HL-60 (cell line): Measurements from ENCODE around the gene FGFBP1.

Source experiments
- DNase-seq, 2 experiments: peaks; one replicate each; pipeline ENCODE4 v3.0.0-alpha.2; 2010 to 2020; ENCODE audit warnings: low read depth in 1 of 2, low spot score in 1 of 2
- H3K27ac ChIP-seq: fragments of 250-450 bp; sonication (Bioruptor Pico); replicated peaks from 2 replicates; pipeline ENCODE4 v1.5.1; 2020; ENCODE audit warnings: mild to moderate bottlenecking, moderate library complexity
- H3K27me3 ChIP-seq: fragments of 250-450 bp; sonication (Bioruptor Pico); 2 replicates; pipeline ENCODE4 v1.5.1; 2021; ENCODE audit warnings: mild to moderate bottlenecking, moderate library complexity; ENCODE audit not compliant: insufficient read depth, poor library complexity, severe bottlenecking
- H3K4me3 ChIP-seq: replicated peaks from 2 replicates; pipeline ENCODE4 v1.5.1; 2011; ENCODE audit warnings: mild to moderate bottlenecking, control low read depth, low read length; ENCODE audit not compliant: insufficient read depth
- GABPA ChIP-seq: IDR thresholded peaks from 2 replicates; pipeline ENCODE4 v1.6.1; 2012; ENCODE audit warnings: low read depth
- POLR2AphosphoS5 ChIP-seq: IDR thresholded peaks from 2 replicates; pipeline ENCODE4 v1.6.1; 2012; ENCODE audit warnings: low read depth
- SPI1 ChIP-seq: IDR thresholded peaks from 2 replicates; pipeline ENCODE4 v1.6.1; 2012; ENCODE audit warnings: low read depth, mild to moderate bottlenecking, borderline replicate concordance
- TF ChIP-seq, protein P1 (sequence below): IDR thresholded peaks from one replicate; pipeline ENCODE4 v1.5.1; 2011; ENCODE audit warnings: low read length, control low read depth, inconsistent platforms; ENCODE audit not compliant: insufficient read depth
- TF ChIP-seq, protein P2 (sequence below): IDR thresholded peaks from 2 replicates; pipeline ENCODE4 v1.6.1; 2012; ENCODE audit warnings: low read depth; ENCODE audit not compliant: insufficient replicate concordance

Gene FGFBP1

DNA sequence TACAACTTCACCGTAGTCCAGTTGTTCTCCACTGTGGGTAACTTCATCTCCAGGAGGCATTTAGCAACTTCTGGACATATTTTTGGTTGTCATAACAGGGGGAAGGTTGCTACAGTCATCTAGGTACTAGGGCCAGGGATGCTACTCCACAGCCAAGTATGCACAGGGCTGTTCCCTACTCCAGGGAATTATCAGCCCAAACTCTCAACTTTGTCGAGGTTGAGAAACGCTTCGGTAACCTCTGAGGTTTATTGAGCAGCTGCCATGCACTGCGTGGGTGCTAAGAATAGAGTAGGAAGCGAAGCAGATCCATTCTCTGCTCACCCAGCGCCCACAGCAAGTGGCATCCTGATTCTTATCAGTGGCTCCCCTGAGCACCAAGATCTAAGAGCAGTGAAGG, 8.2 kb downstream of the FGFBP1 start:
- H3K27ac ChIP-seq: no peak overlapping the region
- H3K27me3 ChIP-seq: no peaks in the 10 kb centered on the region
- TF ChIP-seq, protein P1, sequence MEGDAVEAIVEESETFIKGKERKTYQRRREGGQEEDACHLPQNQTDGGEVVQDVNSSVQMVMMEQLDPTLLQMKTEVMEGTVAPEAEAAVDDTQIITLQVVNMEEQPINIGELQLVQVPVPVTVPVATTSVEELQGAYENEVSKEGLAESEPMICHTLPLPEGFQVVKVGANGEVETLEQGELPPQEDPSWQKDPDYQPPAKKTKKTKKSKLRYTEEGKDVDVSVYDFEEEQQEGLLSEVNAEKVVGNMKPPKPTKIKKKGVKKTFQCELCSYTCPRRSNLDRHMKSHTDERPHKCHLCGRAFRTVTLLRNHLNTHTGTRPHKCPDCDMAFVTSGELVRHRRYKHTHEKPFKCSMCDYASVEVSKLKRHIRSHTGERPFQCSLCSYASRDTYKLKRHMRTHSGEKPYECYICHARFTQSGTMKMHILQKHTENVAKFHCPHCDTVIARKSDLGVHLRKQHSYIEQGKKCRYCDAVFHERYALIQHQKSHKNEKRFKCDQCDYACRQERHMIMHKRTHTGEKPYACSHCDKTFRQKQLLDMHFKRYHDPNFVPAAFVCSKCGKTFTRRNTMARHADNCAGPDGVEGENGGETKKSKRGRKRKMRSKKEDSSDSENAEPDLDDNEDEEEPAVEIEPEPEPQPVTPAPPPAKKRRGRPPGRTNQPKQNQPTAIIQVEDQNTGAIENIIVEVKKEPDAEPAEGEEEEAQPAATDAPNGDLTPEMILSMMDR: no peak
- TF ChIP-seq GABPA (no peak), SPI1 (no peak), POLR2AphosphoS5 (no peak)
- TF ChIP-seq, protein P2, sequence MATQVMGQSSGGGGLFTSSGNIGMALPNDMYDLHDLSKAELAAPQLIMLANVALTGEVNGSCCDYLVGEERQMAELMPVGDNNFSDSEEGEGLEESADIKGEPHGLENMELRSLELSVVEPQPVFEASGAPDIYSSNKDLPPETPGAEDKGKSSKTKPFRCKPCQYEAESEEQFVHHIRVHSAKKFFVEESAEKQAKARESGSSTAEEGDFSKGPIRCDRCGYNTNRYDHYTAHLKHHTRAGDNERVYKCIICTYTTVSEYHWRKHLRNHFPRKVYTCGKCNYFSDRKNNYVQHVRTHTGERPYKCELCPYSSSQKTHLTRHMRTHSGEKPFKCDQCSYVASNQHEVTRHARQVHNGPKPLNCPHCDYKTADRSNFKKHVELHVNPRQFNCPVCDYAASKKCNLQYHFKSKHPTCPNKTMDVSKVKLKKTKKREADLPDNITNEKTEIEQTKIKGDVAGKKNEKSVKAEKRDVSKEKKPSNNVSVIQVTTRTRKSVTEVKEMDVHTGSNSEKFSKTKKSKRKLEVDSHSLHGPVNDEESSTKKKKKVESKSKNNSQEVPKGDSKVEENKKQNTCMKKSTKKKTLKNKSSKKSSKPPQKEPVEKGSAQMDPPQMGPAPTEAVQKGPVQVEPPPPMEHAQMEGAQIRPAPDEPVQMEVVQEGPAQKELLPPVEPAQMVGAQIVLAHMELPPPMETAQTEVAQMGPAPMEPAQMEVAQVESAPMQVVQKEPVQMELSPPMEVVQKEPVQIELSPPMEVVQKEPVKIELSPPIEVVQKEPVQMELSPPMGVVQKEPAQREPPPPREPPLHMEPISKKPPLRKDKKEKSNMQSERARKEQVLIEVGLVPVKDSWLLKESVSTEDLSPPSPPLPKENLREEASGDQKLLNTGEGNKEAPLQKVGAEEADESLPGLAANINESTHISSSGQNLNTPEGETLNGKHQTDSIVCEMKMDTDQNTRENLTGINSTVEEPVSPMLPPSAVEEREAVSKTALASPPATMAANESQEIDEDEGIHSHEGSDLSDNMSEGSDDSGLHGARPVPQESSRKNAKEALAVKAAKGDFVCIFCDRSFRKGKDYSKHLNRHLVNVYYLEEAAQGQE: no peak
- DNase-seq: no peak
- no peak overlapping the region for H3K4me3 ChIP-seq

DNA sequence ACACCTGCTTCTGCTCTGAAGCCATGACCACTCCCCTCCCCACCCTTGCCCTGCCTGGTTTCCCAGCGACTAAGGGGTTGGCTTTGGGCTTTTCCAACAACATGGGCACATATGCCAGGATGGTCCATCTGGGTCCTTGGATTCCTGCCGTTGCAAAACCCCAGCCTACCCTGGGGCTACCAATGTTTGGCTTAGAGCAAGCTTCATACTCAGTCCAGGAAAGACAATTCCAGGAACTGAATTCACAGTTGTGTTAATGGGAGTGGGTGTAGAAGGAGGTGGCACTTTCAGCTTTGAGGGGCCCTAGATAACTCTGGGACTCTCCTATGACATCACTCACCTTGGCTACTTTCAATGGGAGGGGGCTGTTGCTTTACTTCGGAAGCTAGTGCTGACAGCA, 9.0 kb downstream of the FGFBP1 start:
- no peaks in the 10 kb centered on the region for H3K27me3 ChIP-seq
- no peak overlapping the region for H3K27ac ChIP-seq
- TF ChIP-seq, protein P1: no peak
- TF ChIP-seq GABPA (no peak), POLR2AphosphoS5 (no peak), SPI1 (no peak)
- TF ChIP-seq, protein P2: no peak
- no peak overlapping the region for H3K4me3 ChIP-seq
- no peak for DNase-seq

DNA sequence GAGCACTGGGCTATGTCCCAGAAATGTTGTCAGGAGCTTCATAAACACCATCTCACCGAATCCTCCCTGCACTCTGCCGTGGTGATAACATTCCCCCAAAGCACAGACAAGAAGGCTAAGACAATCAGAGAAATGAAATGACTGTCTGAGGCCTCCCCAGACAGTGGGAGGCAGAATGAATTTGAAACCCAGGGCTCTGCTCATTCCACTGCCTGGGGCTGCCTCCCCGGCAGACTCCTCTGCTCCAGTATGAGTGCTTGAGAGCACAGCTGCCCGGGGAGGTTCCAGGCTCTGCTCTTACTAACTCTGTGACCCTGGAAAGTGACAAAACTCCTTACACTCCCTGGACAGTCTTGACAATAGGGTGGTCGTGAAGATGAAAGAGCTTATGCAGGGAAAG, 9.7 kb downstream of the FGFBP1 start:
- TF ChIP-seq, protein P2: no peak
- TF ChIP-seq, protein P1: no peak
- no peak for TF ChIP-seq POLR2AphosphoS5
- TF ChIP-seq GABPA: no peak
- no peak for TF ChIP-seq SPI1
- Histone ChIP-seq H3K27me3 (no peaks in the 10 kb centered on the region), H3K27ac (no peak overlapping the region), H3K4me3 (no peak overlapping the region)
- no peak for DNase-seq
